DMS53 treated with DMSO at 0.1 percent for 48 hours (cell line): Measurements from ENCODE around the gene ATP6V1E1.

Experiments used
- DNase-seq: peaks from one replicate; lab custom pipeline; 2025; ENCODE audit not compliant: unreplicated experiment; lab: John Stamatoyannopoulos, UW

Gene ATP6V1E1

DNA sequence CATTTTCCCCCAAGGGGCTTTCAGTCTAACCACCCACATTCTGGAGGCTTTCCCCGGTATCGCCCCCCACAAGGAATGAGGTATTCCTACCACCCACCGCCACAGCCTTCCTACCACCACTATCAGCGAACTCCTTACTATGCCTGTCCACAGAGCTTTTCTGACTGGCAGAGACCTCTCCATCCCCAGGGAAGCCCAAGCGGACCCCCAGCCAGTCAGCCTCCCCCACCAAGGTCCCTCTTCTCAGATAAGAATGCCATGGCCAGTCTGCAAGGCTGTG is 79.9 kb downstream of the ATP6V1E1 start:
- DNase-seq, result no peak

GRCh38 chr22:17548010-17548755 is 80.4 kb downstream of the ATP6V1E1 start:
- DNase-seq, result no peak

GRCh38 chr22:17542452-17542851 is 86.1 kb downstream of the ATP6V1E1 start:
- DNase-seq, result no peak
